ENCODE measurements around the gene SIRPA.

- no peak for TF ChIP-seq CTCF (IDR thresholded peaks at IDR 0.05; ENCODE audit: low read depth, low read length)
- no peak for TF ChIP-seq EZH2phosphoT487 (IDR thresholded peaks at IDR 0.05; ENCODE audit: low read depth)
Measured at GRCh38 chr20:1942061-1942460, 46.9 kb downstream of the SIRPA start.
